GM12878 (cell line): ENCODE measurements around the gene UVRAG. TPM values are rescaled to one million over a fixed set of nuclear protein-coding genes. Genes with fewer than 3 reads are reported as not detected.

Experiments
- ATAC-seq: fragments of 200-7000 bp; cut with Tn5 transposase; 3 replicates; pipeline ENCODE4 v1.9.1; 2020; ENCODE audit warnings: mild to moderate bottlenecking, moderate library complexity
- BruUV-seq: library from RNA; stranded (reverse); fragments of 400-500 nt; replicated peaks from 2 replicates; lab custom pipeline; 2021; lab: Mats Ljungman, UMichigan
- CTCF ChIA-PET: fragments of 300-600 bp; sonication (Branson Sonifier 250); formaldehyde crosslinking; extraction: SDS; loops from one replicate; lab custom pipeline; 2021; ENCODE audit warnings: inconsistent platforms; lab: Yijun Ruan, JAX
- POLR2A ChIA-PET: fragments of 350-600 bp; formaldehyde crosslinking; extraction: SDS; loops from one replicate; lab custom pipeline; 2021; ENCODE audit warnings: inconsistent platforms; lab: Charles Lee
- RAD21 ChIA-PET: fragments of 300-600 bp; sonication (Branson Sonifier 250); formaldehyde crosslinking; loops from one replicate; lab custom pipeline; 2023; ENCODE audit warnings: antibody characterized with exemption; ENCODE audit not compliant: unreplicated experiment; lab: Charles Lee
- SMC1A ChIA-PET: fragments of 300-600 bp; sonication (Branson Sonifier 250); formaldehyde crosslinking; loops from one replicate; lab custom pipeline; 2023; ENCODE audit not compliant: unreplicated experiment, uncharacterized antibody; lab: Charles Lee
- DNase-seq: peaks from one replicate; pipeline ENCODE4 v3.0.0-alpha.2; 2011; ENCODE audit warnings: low read depth, low spot score
- FAIRE-seq: peaks from 3 replicates; lab custom pipeline; 2011; peaks lifted over from hg19 to GRCh38; lab: Jason Lieb, UNC
- H2AFZ ChIP-seq: 2 replicates; pipeline ENCODE4 v1.6.0; 2011; ENCODE audit warnings: low read depth, low read length, control low read depth; ENCODE audit not compliant: control insufficient read depth
- H3K27ac ChIP-seq: 2 replicates; pipeline ENCODE4 v1.5.1; 2011; ENCODE audit warnings: control low read depth; ENCODE audit not compliant: control insufficient read depth, insufficient read depth
- H3K27me3 ChIP-seq, 2 experiments: replicated peaks in 1 of 2; 2 replicates each; pipeline versions ENCODE4 v1.6.0 to v1.6.1; 2011; ENCODE audit warnings: low read length in 1 of 2; ENCODE audit not compliant: control insufficient read depth in 2 of 2, insufficient read depth in 2 of 2
- H3K36me3 ChIP-seq, 2 experiments: 2 replicates each; pipeline ENCODE4 v1.5.1; 2011; ENCODE audit warnings: low read length in 1 of 2; ENCODE audit not compliant: control insufficient read depth in 2 of 2, insufficient read depth in 2 of 2
- H3K4me1 ChIP-seq: 2 replicates; pipeline ENCODE4 v1.6.1; 2011; ENCODE audit warnings: mild to moderate bottlenecking, low read length, moderate library complexity, mixed read lengths; ENCODE audit not compliant: control insufficient read depth, insufficient read depth
- H3K4me2 ChIP-seq: 2 replicates; pipeline ENCODE4 v1.6.0; 2011; ENCODE audit warnings: control low read depth; ENCODE audit not compliant: control insufficient read depth, insufficient read depth
- H3K4me3 ChIP-seq: fragments of 200-600 bp; sonication (generic); 2 replicates; pipeline ENCODE4 v1.5.1; 2016
- H3K79me2 ChIP-seq: 2 replicates; pipeline ENCODE4 v1.6.0; 2011; ENCODE audit warnings: low read length; ENCODE audit not compliant: control insufficient read depth, insufficient read depth
- H3K9ac ChIP-seq: 2 replicates; pipeline ENCODE4 v1.8.0; 2011; ENCODE audit warnings: low read length, control low read depth, mixed read lengths; ENCODE audit not compliant: control insufficient read depth, insufficient read depth
- H3K9me3 ChIP-seq: replicated peaks from 3 replicates; pipeline ENCODE4 v1.5.1; 2011; ENCODE audit warnings: mild to moderate bottlenecking, low read length; ENCODE audit not compliant: control insufficient read depth, insufficient read depth
- H4K20me1 ChIP-seq: 2 replicates; pipeline ENCODE4 v1.6.0; 2011; ENCODE audit not compliant: control insufficient read depth, insufficient read depth
- KLF5 ChIP-seq: fragments of 450-650 bp; IDR thresholded peaks from 2 replicates; pipeline ENCODE4 v1.6.1; 2014; ENCODE audit warnings: mild to moderate bottlenecking; ENCODE audit not compliant: partially characterized antibody
- PKNOX1 ChIP-seq: fragments of 450-650 bp; IDR thresholded peaks from 2 replicates; pipeline ENCODE4 v1.6.1; 2016; ENCODE audit warnings: mild to moderate bottlenecking
- WGBS: methylation state at CpG from one replicate; pipeline ENCODE4 v1.1.6; 2016; ENCODE audit warnings: low lambda C conversion rate; ENCODE audit not compliant: insufficient replicate concordance, insufficient coverage; ENCODE audit errors: missing lambda C conversion rate; 5-methylcytosine and 5-hydroxymethylcytosine counted together
- in situ Hi-C: fragments of 300-500 bp; cut with MboI; formaldehyde crosslinking; loops from 9 replicates; pipeline ENCODE4 v1.14.3; 2018; ENCODE audit warnings: mixed read lengths
- intact Hi-C: fragments of 100-400 bp; cut with micrococcal nuclease; formaldehyde crosslinking; loops from one replicate; pipeline ENCODE4 v1.14.2; 2022; ENCODE audit not compliant: unreplicated experiment
- polyA plus RNA-seq, 11 experiments: library from polyadenylated mRNA; depleted of rRNA in 4 of 11; unstranded in 6 of 11; stranded (reverse) in 5 of 11; fragments of >200 nt; fragmentation: Nextera tagmentation in 4 of 11; fragmentation: Illumina TruSeq in 1 of 11; extraction: Ambion mirVana in 4 of 11; extraction: Trizol in 1 of 11; gene quantifications; 1 replicate in 1 of 11; 2 replicates in 10 of 11; pipeline versions ENCODE4 v1.2.1 to v1.2.3, GENCODE V29; 2011 to 2016; ENCODE audit warnings: inconsistent platforms in 2 of 11, missing spikeins in 2 of 11, low read depth in 1 of 11
- total RNA-seq, 4 experiments: library from RNA; depleted of rRNA in 3 of 4; stranded (reverse); fragments of >200 nt in 3 of 4; fragmentation: Illumina TruSeq in 1 of 4; extraction: Trizol in 1 of 4; gene quantifications; 2 replicates each; pipeline versions ENCODE4 v1.2.1 to v1.2.3, GENCODE V29; 2013 to 2021

UVRAG gene
- total and polyA plus RNA-seq, 10 of the 15 experiments (the other 5 are each of a cell fraction or from before 2014, with no cell fraction given), result 7.0 to 43.4 (median 37.0) TPM

- H3K9ac ChIP-seq, result no peak overlapping the region
- H3K27me3 ChIP-seq, result no peaks in the 10 kb centered on the region
- H3K9me3 ChIP-seq, result no peaks in the 10 kb centered on the region; the same call in 2 of the 3 replicates
- intact Hi-C loops, result no loop called here
- SMC1A ChIA-PET, result interaction anchor here (0.8 to 13.0 kb wide), 12 partner anchors 9 to 259 kb away, joined by 3 to 128 read pairs (median 5); no protein-coding TSS in a partner anchor
- TF ChIP-seq PKNOX1 (peak; percentile 43; the same call in 1 of the 2 replicates), KLF5 (no peak)
- peaks cover 6 to 26% of the 10 kb centered on the region in 2 experiments for H3K36me3 ChIP-seq
- RAD21 ChIA-PET, result interaction anchor here (1.2 to 2.7 kb wide), 3 partner anchors 180 to 259 kb away, joined by 4 to 17 read pairs (median 4); no protein-coding TSS in a partner anchor
- H4K20me1 ChIP-seq, result no peaks in the 10 kb centered on the region
- WGBS, result 78% methylated on average over 3 of the region's 3 CpGs
- ATAC-seq, result peak; percentile 23
- H3K4me3 ChIP-seq, result no peak overlapping the region
- no TSS peak for BruUV-seq
- no peak overlapping the region for H3K27ac ChIP-seq
- H3K4me1 ChIP-seq, result peaks cover 17% of the 10 kb centered on the region
- H2AFZ ChIP-seq, result no peak overlapping the region
- peaks cover 12% of the 10 kb centered on the region for H3K79me2 ChIP-seq
- in situ Hi-C loops, result no loop called here
- DNase-seq, result no peak
- no peak overlapping the region for H3K4me2 ChIP-seq
- POLR2A ChIA-PET, result interaction anchor here (0.5 to 1.5 kb wide), 5 partner anchors 20 to 258 kb away, joined by 3 to 10 read pairs (median 3); no protein-coding TSS in a partner anchor
- FAIRE-seq, result no peak
- CTCF ChIA-PET, result interaction anchor here (0.6 to 8.9 kb wide), 10 partner anchors 8 to 314 kb away, joined by 3 to 139 read pairs (median 4); partner anchors contain the start of gene WNT11
Observed at GRCh38 chr11:75894036-75894585, 79.1 kb downstream of the UVRAG start.
